AG04449 (cell line): ENCODE measurements around the gene RYR2.

Experiments used
- CTCF ChIA-PET: fragments of 350-600 bp; formaldehyde crosslinking; extraction: SDS; loops from one replicate; lab custom pipeline; 2021; ENCODE audit warnings: antibody characterized with exemption; lab: Yijun Ruan, JAX
- POLR2A ChIA-PET: fragments of 400-600, 350-600 bp; formaldehyde crosslinking; extraction: SDS; loops from one replicate; lab custom pipeline; 2020; ENCODE audit warnings: antibody characterized with exemption, inconsistent platforms; lab: Yijun Ruan, JAX
- DNase-seq: peaks from one replicate; pipeline ENCODE4 v3.0.0-alpha.2; 2010; ENCODE audit warnings: low read depth, low spot score
- H3K4me3 ChIP-seq: 2 replicates; pipeline ENCODE4 v1.5.1; 2011; ENCODE audit warnings: low read depth, mild to moderate bottlenecking, control low read depth, low read length
- CTCF ChIP-seq: IDR thresholded peaks from one replicate; pipeline ENCODE4 v1.5.1; 2011; ENCODE audit warnings: mild to moderate bottlenecking, moderate library complexity, low read length, control low read depth, inconsistent platforms; ENCODE audit not compliant: insufficient read depth; ENCODE audit errors: missing control alignments

The RYR2 gene

GRCh38 chr1:237071641-237072420, 29.8 kb downstream of the RYR2 start:
- no peak overlapping the region for H3K4me3 ChIP-seq
- ChIA-PET CTCF (no interaction called here), POLR2A (no interaction called here)
- no peak for DNase-seq
- TF ChIP-seq CTCF = no peak

GRCh38 chr1:237074371-237075117, 32.6 kb downstream of the RYR2 start:
- no peak for DNase-seq
- ChIA-PET POLR2A (no interaction called here), CTCF (no interaction called here)
- H3K4me3 ChIP-seq = no peak overlapping the region
- TF ChIP-seq CTCF = no peak

GRCh38 chr1:237084341-237085077, 42.5 kb downstream of the RYR2 start:
- no peak overlapping the region for H3K4me3 ChIP-seq
- ChIA-PET CTCF (interaction anchor here (0.6 kb wide), 1 partner anchor 474 kb away, joined by 3 read pairs; no protein-coding TSS in a partner anchor), POLR2A (no interaction called here)
- no peak for TF ChIP-seq CTCF
- DNase-seq = no peak

- no peak overlapping the region for H3K4me3 ChIP-seq
- no peak for TF ChIP-seq CTCF
- ChIA-PET CTCF (no interaction called here), POLR2A (no interaction called here)
- no peak for DNase-seq
Observed at GRCh38 chr1:237091691-237092090, 49.7 kb downstream of the RYR2 start.

- TF ChIP-seq CTCF = no peak
- H3K4me3 ChIP-seq = no peak overlapping the region
- POLR2A ChIA-PET = no interaction called here
- DNase-seq = no peak
- CTCF ChIA-PET = no interaction called here
Observed at GRCh38 chr1:237093691-237094090, 51.7 kb downstream of the RYR2 start.

GRCh38 chr1:237098541-237098940, 56.6 kb downstream of the RYR2 start:
- POLR2A ChIA-PET = no interaction called here
- TF ChIP-seq CTCF = no peak
- H3K4me3 ChIP-seq = no peak overlapping the region
- no peak for DNase-seq
- CTCF ChIA-PET = no interaction called here
